Retina (tissue), 1 donor: ENCODE results near the gene CABYR.

Experiments used
- DNase-seq: peaks from one replicate; pipeline ENCODE4 v3.0.0-alpha.2; 2016

The CABYR gene

DNA sequence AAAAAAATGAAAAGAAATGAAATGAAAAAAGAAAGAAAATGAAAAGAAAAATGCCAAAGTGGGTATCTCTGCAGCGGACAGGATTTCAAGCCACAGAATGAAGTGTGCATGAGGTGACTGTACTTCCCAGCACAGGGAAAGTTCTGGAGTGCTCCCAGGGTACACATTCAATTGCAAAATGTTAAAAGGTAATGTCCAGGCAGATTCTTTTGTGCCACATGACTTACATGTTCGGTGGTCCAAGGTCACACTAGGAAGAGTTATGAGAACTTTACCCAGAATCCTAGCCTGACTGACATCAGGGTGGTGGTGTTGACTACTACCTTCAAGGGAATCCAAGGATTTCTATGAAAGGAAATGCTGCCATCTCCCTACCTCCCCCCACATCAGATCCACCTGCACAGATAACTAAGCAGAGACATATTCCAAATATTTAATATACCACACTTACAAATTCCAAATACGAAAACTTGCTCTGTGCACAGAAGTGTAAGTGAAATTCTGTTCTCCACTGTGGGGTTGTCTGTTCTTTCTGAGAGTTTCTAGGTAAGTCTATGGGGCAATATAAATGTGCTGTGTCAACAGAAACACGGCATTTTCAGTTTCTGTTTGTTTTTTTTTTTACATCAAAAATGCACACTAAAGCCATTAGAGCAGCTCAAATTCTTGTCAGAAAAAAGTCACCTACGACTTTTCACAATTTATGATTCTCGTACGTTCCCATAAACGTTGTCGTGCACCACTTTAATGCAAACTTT, 56.6 kb downstream of the CABYR start:
- no peak for DNase-seq

GRCh38 chr18:24196764-24197163, 57.9 kb downstream of the CABYR start:
- DNase-seq, result no peak

GRCh38 chr18:24197412-24197811, 58.5 kb downstream of the CABYR start:
- no peak for DNase-seq

GRCh38 chr18:24198461-24198860, 59.6 kb downstream of the CABYR start:
- no peak for DNase-seq

GRCh38 chr18:24199372-24199962, 60.6 kb downstream of the CABYR start:
- no peak for DNase-seq

- DNase-seq, result no peak
These were observed 61.8 kb downstream of the CABYR start for GRCh38 chr18:24200494-24201290.

DNA sequence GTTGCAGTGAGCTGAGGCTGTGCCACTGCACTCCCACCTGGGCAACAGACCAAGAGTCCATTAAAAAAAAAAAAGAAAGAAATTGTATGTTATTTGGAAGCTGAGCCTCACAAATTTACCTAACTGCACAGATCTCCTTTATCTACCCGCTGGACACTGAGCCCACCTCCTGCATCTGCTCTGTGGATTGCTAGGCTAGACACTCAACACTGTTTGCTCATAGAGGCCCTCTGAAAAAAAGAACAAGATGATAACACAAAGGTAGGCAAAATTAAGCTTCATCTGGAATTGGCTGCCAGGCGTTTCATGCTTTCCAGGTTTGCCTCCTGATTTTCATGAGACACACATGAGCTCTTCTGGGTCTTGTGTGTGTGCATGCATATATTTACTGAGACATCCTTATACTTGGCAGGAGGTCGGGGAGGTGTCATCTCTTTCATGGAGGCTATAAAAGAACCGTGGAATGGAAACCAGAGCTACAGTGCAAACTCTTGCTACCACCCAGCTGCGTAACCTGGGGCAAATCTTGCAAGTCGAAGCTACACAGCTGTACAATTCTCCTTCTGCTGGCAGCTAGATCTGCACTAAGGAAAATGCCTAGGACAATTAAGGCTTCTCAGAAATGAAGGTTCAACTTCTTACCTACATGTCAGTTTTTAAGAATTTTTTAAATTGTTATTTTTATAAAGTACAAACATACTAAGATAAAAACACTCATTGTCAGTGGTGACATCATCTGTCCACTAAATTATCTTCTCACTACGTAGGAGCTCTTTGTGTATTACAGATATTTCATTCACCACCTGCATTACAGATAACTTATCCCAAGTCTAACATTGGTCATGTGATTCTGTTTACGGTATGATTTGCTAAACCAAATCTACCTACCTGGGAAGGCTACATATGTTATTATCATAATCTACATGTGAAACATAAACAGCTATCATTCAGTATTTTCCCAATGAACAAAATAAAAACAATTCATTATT, 63.1 kb downstream of the CABYR start:
- no peak for DNase-seq

GRCh38 chr18:24204904-24205303, 66.0 kb downstream of the CABYR start:
- no peak for DNase-seq

DNA sequence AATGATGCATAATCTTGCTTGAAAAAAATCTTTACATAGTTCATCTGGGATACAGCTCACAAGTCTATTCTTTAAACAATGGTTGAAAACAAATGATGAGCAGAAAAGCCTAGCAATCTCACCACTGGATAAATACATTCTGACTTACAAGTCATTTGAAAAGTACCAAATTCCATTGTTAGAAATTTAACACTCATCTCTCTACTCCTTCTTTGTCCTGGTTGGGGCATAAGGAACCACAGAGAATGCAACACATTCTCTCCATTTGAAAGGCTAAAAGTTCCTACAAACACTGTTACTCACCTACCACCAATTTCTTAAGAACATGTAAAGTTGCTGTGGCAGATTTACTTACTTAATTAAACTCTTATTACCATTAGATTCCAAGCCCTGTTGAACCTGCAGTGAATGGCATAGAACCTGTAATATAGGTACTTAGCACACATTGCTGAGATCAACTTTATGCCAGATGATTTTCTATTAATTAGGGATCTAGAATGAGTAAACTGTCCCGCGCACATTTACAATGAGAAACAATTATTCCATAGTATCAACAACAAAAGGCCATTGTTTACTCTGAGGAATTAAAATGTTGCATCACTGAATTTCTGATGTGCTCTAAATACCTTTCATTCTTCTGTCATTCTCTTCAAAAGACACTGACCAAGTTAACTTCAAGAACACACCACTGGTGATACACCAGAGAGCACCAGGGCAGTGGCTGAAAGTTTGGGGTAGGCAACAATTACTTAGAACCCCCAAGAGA, 69.6 kb downstream of the CABYR start:
- no peak for DNase-seq

DNA sequence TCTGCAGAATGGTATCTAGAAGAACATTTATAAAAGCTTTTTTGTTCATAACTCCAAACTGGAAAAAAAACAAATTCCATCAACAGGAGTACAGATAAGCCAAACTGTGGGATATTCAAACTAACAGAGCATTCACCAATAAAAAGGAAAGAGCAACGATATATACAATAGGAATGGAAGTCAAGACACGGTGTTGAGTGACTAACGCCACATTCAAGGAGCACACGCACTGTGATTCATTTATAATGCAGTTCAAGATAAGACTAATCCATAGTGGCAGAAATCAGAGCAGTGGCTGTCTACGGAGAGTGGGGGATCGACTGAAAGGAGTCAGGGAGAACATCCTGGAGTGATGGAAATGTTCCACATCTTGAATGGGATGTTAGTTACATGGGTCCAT, 70.7 kb downstream of the CABYR start:
- no peak for DNase-seq
